CMK (cell line): ENCODE results near the gene IL18R1.
"Not testable (repeated sequence)": the region's sequence is repeated elsewhere in the genome, so short reads cannot be mapped to it uniquely, and the experiment has no call there.

ENCODE experiments used
- DNase-seq: peaks from one replicate; pipeline ENCODE4 v3.0.0-alpha.2; 2010; ENCODE audit warnings: low read depth

The IL18R1 gene

GRCh38 chr2:102355526-102356380 is at the start of gene IL18R1:
Gene IL18R1 (plus strand): TSS chr2:102355796. CDS start chr2:102362661, 6,865 bp downstream.
- peak; percentile 27 for DNase-seq

- DNase-seq: no peak
These were observed 49.5 kb upstream of the IL18R1 start for GRCh38 chr2:102306125-102306524.

GRCh38 chr2:102310964-102311640 is 44.5 kb upstream of the IL18R1 start, which contains the start of gene IL1RL1:
Gene IL1RL1 (plus strand): TSS chr2:102311563. CDS start chr2:102338265, 26,702 bp downstream.
- no peak for DNase-seq

- DNase-seq: no peak
These were observed 42.6 kb upstream of the IL18R1 start for GRCh38 chr2:102313025-102313424.

- DNase-seq: no peak
These were observed 42.1 kb upstream of the IL18R1 start for GRCh38 chr2:102313471-102313870.

GRCh38 chr2:102313950-102314349 is 41.6 kb upstream of the IL18R1 start:
- no peak for DNase-seq

GRCh38 chr2:102315921-102316320 is 39.7 kb upstream of the IL18R1 start:
- DNase-seq: no peak

- no peak for DNase-seq
These were observed 37.9 kb upstream of the IL18R1 start for GRCh38 chr2:102317715-102318114.

- DNase-seq: no peak
These were observed 37.2 kb upstream of the IL18R1 start for GRCh38 chr2:102318437-102318836.

GRCh38 chr2:102321941-102322719 is 33.5 kb upstream of the IL18R1 start:
- DNase-seq: no peak

- not testable (repeated sequence) for DNase-seq
These were observed 30.7 kb upstream of the IL18R1 start for GRCh38 chr2:102324914-102325313.

GRCh38 chr2:102331311-102331980 is 24.1 kb upstream of the IL18R1 start:
- DNase-seq: no peak

- DNase-seq: no peak
These were observed 21.1 kb upstream of the IL18R1 start for GRCh38 chr2:102334486-102334885.

GRCh38 chr2:102335871-102336366 is 19.7 kb upstream of the IL18R1 start:
- DNase-seq: peak; percentile 84

GRCh38 chr2:102336502-102336945 is 19.1 kb upstream of the IL18R1 start:
- no peak for DNase-seq

- DNase-seq: no peak
These were observed 18.6 kb upstream of the IL18R1 start for GRCh38 chr2:102337012-102337411.

- DNase-seq: no peak
These were observed 17.9 kb upstream of the IL18R1 start for GRCh38 chr2:102337481-102338386.

GRCh38 chr2:102340778-102341177 is 14.8 kb upstream of the IL18R1 start:
- DNase-seq: no peak

- DNase-seq: no peak
These were observed 12.7 kb upstream of the IL18R1 start for GRCh38 chr2:102342888-102343287.

- no peak for DNase-seq
These were observed 11.2 kb upstream of the IL18R1 start for GRCh38 chr2:102344397-102344796.
